Activated naive CD4-positive, alpha-beta T cell treated with anti-CD3 and anti-CD28 coated beads for 36 hours (primary cell): ENCODE results near the gene AEBP1. TPM values are rescaled to one million over a fixed set of nuclear protein-coding genes. Genes with fewer than 3 reads are reported as not detected.

Source experiments
- CTCF ChIA-PET: fragments of 350-600 bp; sonication (Branson Sonifier 250); formaldehyde crosslinking; loops from one replicate; lab custom pipeline; 2021; ENCODE audit warnings: antibody characterized with exemption; lab: Charles Lee
- DNase-seq: peaks from one replicate; pipeline ENCODE4 v3.0.0-alpha.2; 2020
- H3K27ac Mint-ChIP-seq: one replicate; pipeline ENCODE4 v1.8.0; 2021; ENCODE audit warnings: mild to moderate bottlenecking, mixed read lengths
- H3K27me3 Mint-ChIP-seq: one replicate; pipeline ENCODE4 v1.8.0; 2021; ENCODE audit warnings: low read depth, mixed read lengths
- H3K36me3 Mint-ChIP-seq: one replicate; pipeline ENCODE4 v1.8.0; 2021; ENCODE audit warnings: low read depth, mixed read lengths
- H3K4me1 Mint-ChIP-seq: one replicate; pipeline ENCODE4 v1.8.0; 2021; ENCODE audit warnings: low read depth, mixed read lengths
- H3K4me3 Mint-ChIP-seq: one replicate; pipeline ENCODE4 v1.8.0; 2021; ENCODE audit warnings: mild to moderate bottlenecking, moderate library complexity, mixed read lengths
- H3K9me3 Mint-ChIP-seq: one replicate; pipeline ENCODE4 v1.8.0; 2021; ENCODE audit warnings: mixed read lengths
- intact Hi-C: fragments of 100-400 bp; cut with micrococcal nuclease; formaldehyde crosslinking; loops from one replicate; pipeline ENCODE4 v1.15.1; 2023
- total RNA-seq, 2 experiments: library from RNA; stranded (reverse); gene quantifications; one replicate each; pipeline ENCODE4 v1.2.3, GENCODE V29; 2021

AEBP1 gene
- total RNA-seq, 2 experiments from 2014 or later: 10.1 to 10.8 TPM

GRCh38 chr7:44148166-44148565 is 44.0 kb downstream of the AEBP1 start:
- CTCF ChIA-PET: no interaction called here
- intact Hi-C loops: no loop called here
- peaks cover 9% of the 10 kb centered on the region for H3K4me1 Mint-ChIP-seq
- H3K36me3 Mint-ChIP-seq: no peaks in the 10 kb centered on the region
- no peak overlapping the region for H3K27ac Mint-ChIP-seq
- no peak for DNase-seq
- no peaks in the 10 kb centered on the region for H3K9me3 Mint-ChIP-seq
- H3K4me3 Mint-ChIP-seq: no peak overlapping the region
- peaks cover 4% of the 10 kb centered on the region for H3K27me3 Mint-ChIP-seq

- H3K36me3 Mint-ChIP-seq: no peaks in the 10 kb centered on the region
- intact Hi-C loops: no loop called here
- CTCF ChIA-PET: no interaction called here
- H3K4me3 Mint-ChIP-seq: no peak overlapping the region
- peaks cover 9% of the 10 kb centered on the region for H3K4me1 Mint-ChIP-seq
- peaks cover 4% of the 10 kb centered on the region for H3K27me3 Mint-ChIP-seq
- H3K9me3 Mint-ChIP-seq: no peaks in the 10 kb centered on the region
- DNase-seq: no peak
- H3K27ac Mint-ChIP-seq: no peak overlapping the region
These were observed 44.9 kb downstream of the AEBP1 start for GRCh38 chr7:44148961-44149536.

DNA sequence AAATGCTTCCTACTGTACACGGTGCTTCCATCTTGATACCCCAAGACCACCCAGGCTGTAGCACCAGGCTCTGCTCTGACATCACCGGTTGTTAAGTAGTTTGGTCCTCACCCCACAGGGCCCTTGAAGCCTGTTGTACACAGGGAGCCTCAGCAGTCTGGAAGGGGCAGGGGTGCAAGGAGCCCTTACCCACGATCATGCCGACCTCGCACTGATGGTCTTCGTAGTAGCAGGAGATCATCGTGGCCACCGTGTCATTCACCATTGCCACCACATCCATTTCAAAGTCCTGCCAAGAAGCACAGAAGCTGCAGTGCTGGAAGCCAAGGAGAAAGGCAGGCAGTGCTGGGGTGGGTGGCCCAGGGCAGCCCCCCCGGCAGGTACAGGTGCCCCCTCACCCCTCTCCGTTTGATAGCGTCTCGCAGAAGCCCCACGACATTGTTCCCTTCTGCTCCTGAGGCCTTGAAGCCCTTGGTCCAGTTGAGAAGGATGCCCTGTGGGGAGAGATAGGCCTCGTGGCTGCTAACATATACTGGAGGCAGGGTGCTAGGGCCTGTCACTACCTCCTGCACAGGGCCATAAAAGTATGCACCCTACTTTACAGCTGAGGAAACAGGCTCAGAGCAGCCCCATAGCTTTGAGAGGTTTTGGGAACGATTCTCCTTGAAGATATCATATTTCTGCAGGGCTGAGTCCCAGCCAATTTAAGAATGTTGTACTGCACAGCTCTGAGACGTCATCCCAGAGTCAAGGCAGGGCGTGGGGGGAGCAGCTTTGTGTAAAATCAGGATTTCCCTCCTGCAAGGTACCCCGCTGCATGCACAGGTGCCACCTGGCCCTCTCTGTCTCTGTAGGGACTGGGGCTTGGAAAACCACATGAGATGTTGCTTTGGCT is 45.7 kb downstream of the AEBP1 start:
- CTCF ChIA-PET: no interaction called here
- DNase-seq: no peak
- Mint-ChIP-seq H3K36me3 (no peaks in the 10 kb centered on the region), H3K9me3 (no peaks in the 10 kb centered on the region), H3K27me3 (peaks cover 4% of the 10 kb centered on the region), H3K27ac (no peak overlapping the region), H3K4me3 (no peak overlapping the region), H3K4me1 (peaks cover 9% of the 10 kb centered on the region)
- intact Hi-C loops: no loop called here

DNA sequence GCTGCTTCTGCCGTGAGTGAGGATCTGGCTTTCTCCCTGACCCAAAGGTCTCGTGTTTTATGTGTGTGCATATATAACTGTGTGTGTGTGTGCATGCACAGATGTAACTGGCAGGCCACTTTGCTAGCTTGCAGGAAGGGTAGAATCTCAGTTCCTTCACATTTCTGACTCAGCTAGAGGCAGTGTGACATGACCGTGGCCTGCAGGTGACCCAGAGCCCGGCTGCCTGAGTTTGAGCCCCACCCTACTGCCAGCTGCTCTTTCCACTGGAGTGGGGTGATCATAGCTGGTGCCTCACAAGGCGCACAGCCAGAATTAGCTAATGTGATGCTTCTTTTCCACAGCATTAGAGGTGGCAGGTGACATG is 46.3 kb downstream of the AEBP1 start:
- Mint-ChIP-seq H3K27me3 (no peaks in the 10 kb centered on the region), H3K36me3 (no peaks in the 10 kb centered on the region), H3K4me3 (no peak overlapping the region), H3K9me3 (no peaks in the 10 kb centered on the region), H3K4me1 (peaks cover 4% of the 10 kb centered on the region), H3K27ac (no peak overlapping the region)
- DNase-seq: no peak
- intact Hi-C loops: no loop called here
- CTCF ChIA-PET: interaction anchor here (0.6 kb wide), 1 partner anchor 406 kb away, joined by 3 read pairs; no protein-coding TSS in a partner anchor

DNA sequence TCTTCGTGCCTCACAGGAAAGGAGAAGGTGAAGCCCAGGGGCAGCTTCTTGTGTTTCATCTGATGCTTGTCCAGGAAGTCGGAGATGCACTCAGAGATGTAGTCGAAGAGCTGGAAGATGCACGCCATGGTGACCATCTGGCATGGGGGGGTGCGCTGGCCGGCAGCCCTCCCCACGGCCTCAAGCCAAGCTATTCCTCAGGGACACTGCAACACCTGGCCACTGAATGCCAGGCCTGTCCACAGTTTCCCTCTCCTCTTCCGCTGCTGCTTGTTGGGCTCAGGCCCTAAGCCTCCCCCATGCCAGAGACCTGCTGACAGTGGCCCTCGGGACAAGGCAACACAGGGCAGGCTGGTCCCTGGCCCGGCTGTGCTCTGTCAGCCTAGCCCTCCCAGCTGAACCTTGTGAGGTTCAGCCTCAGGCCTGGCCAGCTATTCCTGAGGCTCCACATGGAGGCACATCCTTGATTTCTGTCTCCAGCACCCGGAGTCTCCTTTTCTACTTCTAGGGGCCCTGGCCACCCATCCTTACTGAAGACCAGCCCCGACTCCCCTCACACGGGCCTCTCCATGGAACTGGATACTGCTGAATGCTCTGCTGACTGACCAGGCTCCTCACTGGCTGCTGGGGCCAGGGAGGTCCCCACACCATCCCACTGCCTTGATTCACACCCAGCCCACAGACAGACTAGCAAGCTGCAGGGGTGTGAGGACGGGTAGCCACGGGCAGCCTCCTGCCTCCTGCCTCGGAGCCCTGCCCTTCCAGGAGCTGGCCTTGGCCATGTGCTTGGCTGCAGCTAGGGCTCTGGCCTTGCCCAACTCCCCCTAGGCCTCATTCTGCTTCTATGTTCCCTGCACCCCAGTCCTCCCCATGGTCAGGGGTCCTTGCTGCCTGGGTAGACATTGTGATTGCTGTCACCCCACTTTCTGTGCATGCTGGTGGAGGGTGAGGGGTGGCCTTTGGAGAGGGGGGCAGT is 47.1 kb downstream of the AEBP1 start:
- no peaks in the 10 kb centered on the region for H3K36me3 Mint-ChIP-seq
- CTCF ChIA-PET: interaction anchor here (0.6 kb wide), 1 partner anchor 406 kb away, joined by 3 read pairs; no protein-coding TSS in a partner anchor
- H3K4me3 Mint-ChIP-seq: no peak overlapping the region
- H3K4me1 Mint-ChIP-seq: no peaks in the 10 kb centered on the region
- no peaks in the 10 kb centered on the region for H3K27me3 Mint-ChIP-seq
- H3K9me3 Mint-ChIP-seq: no peaks in the 10 kb centered on the region
- DNase-seq: no peak
- intact Hi-C loops: no loop called here
- H3K27ac Mint-ChIP-seq: no peak overlapping the region

DNA sequence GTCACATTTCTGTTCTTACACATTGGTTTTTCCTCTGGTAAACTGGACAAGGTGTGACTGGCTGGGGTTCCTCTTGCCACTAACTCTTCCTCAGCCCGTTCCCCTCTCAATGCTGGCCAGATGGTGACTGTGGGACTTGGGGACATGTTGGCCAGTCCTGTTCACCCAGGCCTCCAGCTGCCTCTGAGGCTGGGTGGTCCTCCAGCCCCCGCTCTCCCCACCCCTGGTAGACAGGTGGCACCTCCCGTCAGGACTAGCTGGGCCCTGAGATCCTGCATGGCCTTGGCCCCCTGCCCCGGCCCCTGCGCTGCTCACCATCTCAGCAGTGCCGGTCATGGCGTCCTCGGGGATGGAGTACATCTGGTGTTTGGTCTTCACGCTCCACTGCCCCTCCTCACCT is 47.8 kb downstream of the AEBP1 start:
- H3K27ac Mint-ChIP-seq: no peak overlapping the region
- no peaks in the 10 kb centered on the region for H3K36me3 Mint-ChIP-seq
- no peaks in the 10 kb centered on the region for H3K27me3 Mint-ChIP-seq

DNA sequence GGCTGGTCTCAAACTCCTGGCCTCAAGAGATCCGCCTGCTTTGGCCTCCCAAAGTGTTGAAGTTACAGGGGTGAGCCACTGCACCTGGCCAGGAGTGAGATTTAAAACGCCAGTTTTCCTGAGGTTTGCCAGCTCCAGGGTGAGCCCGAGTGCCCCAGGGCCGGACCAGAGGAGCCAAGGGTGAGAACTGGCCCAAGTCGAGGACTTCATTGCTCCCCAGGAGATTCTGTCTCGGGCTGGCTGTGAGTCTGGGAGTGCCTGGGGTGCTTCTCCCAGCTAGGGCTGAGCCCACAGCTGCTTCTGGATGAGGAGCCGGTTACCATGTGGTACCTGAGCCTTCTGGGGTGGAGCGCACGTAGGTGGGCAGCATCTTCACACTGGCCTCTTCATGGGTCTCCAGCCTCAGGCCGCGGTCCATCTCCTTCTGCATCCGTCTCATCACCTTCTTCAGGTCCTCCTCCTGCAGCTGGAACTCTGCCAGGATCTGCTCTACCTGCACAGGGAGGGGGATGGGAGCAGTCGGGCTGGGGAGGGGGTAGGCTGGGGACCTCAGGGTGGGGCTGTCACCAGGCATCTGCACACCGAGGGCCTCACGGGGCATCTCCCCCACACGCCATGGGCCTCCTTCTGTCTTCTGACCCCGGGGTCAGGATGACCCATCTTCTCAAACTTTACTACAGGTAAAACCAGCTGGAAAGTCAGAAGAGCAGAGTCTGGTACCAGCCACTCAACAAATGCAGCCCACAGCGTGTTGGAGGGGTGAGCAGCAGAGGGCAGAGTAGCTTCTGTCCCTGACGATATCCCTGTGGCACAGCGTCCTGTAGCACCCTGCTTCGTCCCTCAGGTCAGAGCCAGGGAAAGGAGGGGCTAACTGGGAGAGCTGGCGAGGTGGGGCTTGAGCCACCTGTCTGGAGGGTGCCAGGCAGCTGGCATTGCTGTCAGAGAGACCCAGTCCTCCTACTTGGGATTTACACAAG is 49.1 kb downstream of the AEBP1 start:
- no peaks in the 10 kb centered on the region for H3K9me3 Mint-ChIP-seq
- no peaks in the 10 kb centered on the region for H3K36me3 Mint-ChIP-seq
- H3K27me3 Mint-ChIP-seq: no peaks in the 10 kb centered on the region
- intact Hi-C loops: no loop called here
- CTCF ChIA-PET: interaction anchor here (0.7 kb wide), 1 partner anchor 412 kb away, joined by 4 read pairs; no protein-coding TSS in a partner anchor
- no peaks in the 10 kb centered on the region for H3K4me1 Mint-ChIP-seq
- H3K27ac Mint-ChIP-seq: no peak overlapping the region
- DNase-seq: no peak
- H3K4me3 Mint-ChIP-seq: no peak overlapping the region

More for the DNA sequence above, 47.8 kb downstream of the AEBP1 start:
- CTCF ChIA-PET: no interaction called here
- intact Hi-C loops: no loop called here
- H3K4me3 Mint-ChIP-seq: no peak overlapping the region
- no peaks in the 10 kb centered on the region for H3K4me1 Mint-ChIP-seq
- no peak for DNase-seq
- no peaks in the 10 kb centered on the region for H3K9me3 Mint-ChIP-seq

GRCh38 chr7:44153948-44154335 is 49.8 kb downstream of the AEBP1 start:
- no peaks in the 10 kb centered on the region for H3K9me3 Mint-ChIP-seq
- no peak overlapping the region for H3K4me3 Mint-ChIP-seq
- H3K27ac Mint-ChIP-seq: no peak overlapping the region

GRCh38 chr7:44154703-44155102 is 50.6 kb downstream of the AEBP1 start:
- Mint-ChIP-seq H3K4me1 (no peaks in the 10 kb centered on the region), H3K4me3 (no peak overlapping the region), H3K27me3 (no peaks in the 10 kb centered on the region), H3K36me3 (no peaks in the 10 kb centered on the region), H3K9me3 (no peaks in the 10 kb centered on the region), H3K27ac (no peak overlapping the region)
- DNase-seq: no peak
- intact Hi-C loops: no loop called here
- CTCF ChIA-PET: no interaction called here

More at GRCh38 chr7:44153948-44154335, 49.8 kb downstream of the AEBP1 start:
- intact Hi-C loops: no loop called here
- H3K27me3 Mint-ChIP-seq: no peaks in the 10 kb centered on the region
- DNase-seq: no peak
- CTCF ChIA-PET: no interaction called here
- no peaks in the 10 kb centered on the region for H3K36me3 Mint-ChIP-seq
- H3K4me1 Mint-ChIP-seq: no peaks in the 10 kb centered on the region

GRCh38 chr7:44155191-44156185 is 51.3 kb downstream of the AEBP1 start:
- Mint-ChIP-seq H3K27me3 (no peaks in the 10 kb centered on the region), H3K4me1 (no peaks in the 10 kb centered on the region), H3K4me3 (no peak overlapping the region), H3K9me3 (no peaks in the 10 kb centered on the region), H3K27ac (no peak overlapping the region), H3K36me3 (no peaks in the 10 kb centered on the region)
- intact Hi-C loops: no loop called here
- DNase-seq: no peak
- CTCF ChIA-PET: no interaction called here
